ENCODE measurements around the gene SPRY2.
A peak's percentile ranks its signal among the peaks of the same experiment; 100 is the strongest.

Gene SPRY2, protein sequence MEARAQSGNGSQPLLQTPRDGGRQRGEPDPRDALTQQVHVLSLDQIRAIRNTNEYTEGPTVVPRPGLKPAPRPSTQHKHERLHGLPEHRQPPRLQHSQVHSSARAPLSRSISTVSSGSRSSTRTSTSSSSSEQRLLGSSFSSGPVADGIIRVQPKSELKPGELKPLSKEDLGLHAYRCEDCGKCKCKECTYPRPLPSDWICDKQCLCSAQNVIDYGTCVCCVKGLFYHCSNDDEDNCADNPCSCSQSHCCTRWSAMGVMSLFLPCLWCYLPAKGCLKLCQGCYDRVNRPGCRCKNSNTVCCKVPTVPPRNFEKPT

DNA sequence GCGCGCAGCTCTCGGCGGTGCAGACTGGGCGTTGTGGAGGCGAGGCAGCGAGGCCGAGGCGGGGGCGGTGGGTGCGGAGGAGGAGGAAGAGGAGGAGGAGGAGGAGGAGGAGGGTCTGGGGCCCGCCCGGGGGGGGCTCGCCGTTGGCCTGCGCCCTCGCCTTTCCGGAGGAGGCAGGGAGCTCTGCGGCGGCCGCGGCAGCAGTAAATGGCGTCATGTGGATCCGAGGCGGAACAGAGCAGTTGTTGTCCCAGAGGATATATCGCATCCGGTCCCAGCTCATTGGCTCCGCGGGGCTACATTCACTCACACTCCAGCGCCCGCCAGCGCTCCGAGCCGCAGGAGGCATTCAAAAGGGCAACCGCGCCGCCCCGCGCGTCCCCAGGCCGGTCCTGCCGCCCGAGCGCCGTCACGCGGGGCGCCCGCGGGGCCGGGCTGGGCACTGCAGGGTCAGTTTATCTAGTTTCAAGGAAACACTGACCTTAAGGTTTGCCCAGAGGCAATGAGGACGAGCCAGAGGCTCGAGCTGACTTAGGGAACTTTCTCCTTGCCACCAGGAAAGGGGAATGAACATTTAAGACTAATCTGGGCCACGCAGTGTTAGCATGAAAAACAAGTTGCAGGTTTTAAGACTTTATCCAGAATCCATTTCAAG, at the start of gene SPRY2:
SPRY2 (minus strand) TSS at position 26 of the 655 bp plus-strand sequence. CDS start 3,421 bp downstream, outside the sequence.
- Mint-ChIP-seq H3K36me3 (ENCODE audit: insufficient read depth) (no peaks in the 10 kb centered on the region), H3K4me1 (peaks cover 5% of the 10 kb centered on the region), H3K27me3 (peaks cover 36% of the 10 kb centered on the region), H3K27ac (ENCODE audit: low read depth) (no peak within 1 kb of the TSS), H3K9me3 (no peaks in the 10 kb centered on the region), H3K4me3 (no peak within 1 kb of the TSS)
- ATAC-seq (replicated peaks; ENCODE audit: extremely low read depth, poor library complexity, severe bottlenecking) (peak; percentile 41), DNase-seq (ENCODE audit: low spot score in 2 of 2) (no peak)

DNA sequence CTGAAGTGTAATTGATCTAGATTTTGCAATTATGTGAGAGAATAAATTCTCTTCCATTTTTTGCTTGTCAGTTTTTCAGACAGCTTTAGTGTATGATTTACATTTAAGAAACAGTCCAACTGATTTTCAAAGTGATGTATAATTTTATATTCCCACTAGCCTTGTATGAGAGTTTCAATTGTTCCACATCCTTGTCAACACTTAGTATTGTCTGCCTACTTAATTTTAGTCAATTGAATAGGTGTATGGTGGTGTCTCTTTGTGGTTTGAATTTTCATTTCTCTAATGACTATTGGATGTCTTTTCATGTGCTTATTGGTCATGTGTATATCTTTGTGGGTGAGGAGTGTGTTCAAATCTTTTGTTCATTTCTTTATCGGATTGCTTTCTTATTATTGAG, 49.4 kb upstream of the SPRY2 start:
- Mint-ChIP-seq H3K4me1 (peaks cover 7% of the 10 kb centered on the region), H3K36me3 (ENCODE audit: insufficient read depth) (no peaks in the 10 kb centered on the region), H3K27ac (ENCODE audit: low read depth) (no peak overlapping the region), H3K27me3 (no peaks in the 10 kb centered on the region), H3K4me3 (no peak overlapping the region), H3K9me3 (peaks cover 9% of the 10 kb centered on the region)
- no peak for ATAC-seq (replicated peaks; ENCODE audit: extremely low read depth, poor library complexity, severe bottlenecking)
- DNase-seq (ENCODE audit: low spot score in 2 of 2) = no peak

DNA sequence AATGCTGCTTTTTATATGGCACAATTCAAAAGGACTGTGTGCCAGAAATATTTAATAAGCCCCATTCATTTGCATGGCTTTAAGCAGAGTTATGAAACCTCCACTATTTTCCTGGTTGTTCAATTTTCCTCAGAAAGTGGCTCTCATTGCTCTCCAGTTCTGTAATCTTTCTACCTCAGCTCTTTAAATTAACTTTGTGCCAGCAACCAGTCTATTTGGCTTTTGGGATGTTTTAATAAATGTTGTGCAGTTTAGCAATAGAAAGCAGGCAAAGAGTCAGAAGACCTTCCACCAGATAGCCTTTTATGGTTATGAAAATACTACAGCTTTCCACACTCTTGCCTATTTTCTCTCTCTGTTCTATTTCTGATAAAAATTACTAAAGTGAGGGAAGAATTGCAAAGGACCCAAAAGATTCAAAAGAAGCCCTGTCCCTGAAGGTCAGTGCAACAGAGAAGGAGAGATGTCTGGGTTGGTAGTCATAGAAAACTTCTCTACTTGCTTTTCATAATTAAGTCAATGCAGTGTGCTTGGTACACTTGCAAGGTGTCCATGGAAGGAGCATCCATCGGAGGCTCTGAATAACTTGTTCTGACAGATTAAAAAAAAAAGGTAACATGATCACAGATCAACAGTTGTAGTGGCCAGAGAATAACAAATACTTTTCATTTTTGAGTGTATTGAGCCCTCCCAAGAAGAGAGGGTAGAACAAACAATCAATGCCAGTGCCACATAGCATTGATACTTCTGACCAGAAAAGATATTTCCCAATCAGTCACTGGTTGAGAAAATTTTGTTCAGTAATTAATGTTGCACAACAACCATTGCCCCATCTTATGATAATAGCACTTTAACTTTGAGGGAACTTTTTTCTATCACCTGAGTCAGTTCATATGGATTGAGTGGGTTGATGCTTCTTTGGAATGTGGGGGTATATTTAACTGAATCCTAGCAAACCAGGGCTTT, 48.4 kb upstream of the SPRY2 start:
- Mint-ChIP-seq H3K36me3 (ENCODE audit: insufficient read depth) (no peaks in the 10 kb centered on the region), H3K9me3 (peaks cover 9% of the 10 kb centered on the region), H3K27me3 (no peaks in the 10 kb centered on the region), H3K27ac (ENCODE audit: low read depth) (no peak overlapping the region), H3K4me1 (peaks cover 7% of the 10 kb centered on the region), H3K4me3 (no peak overlapping the region)
- DNase-seq (ENCODE audit: low spot score in 2 of 2) (no peak), ATAC-seq (replicated peaks; ENCODE audit: extremely low read depth, poor library complexity, severe bottlenecking) (no peak)

DNA sequence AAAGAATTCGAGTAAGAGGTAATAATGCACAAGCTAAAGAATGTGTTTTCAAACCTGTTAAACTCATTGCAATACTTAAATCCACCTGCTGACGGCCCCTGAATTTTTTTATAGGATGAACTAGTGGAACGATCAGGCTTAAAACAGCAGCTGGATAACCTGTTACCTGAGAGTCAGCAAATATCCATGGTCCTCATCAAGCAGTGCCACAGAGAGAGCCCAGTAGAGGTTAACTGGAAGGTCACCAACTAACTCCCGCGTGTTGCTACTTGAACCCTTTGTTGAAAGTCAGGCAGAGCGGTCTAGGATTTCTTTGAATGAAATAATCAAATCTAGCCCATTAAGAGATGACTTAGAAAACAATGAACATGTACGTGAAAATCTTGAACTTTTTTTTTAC, 47.6 kb upstream of the SPRY2 start:
- Mint-ChIP-seq H3K27me3 (no peaks in the 10 kb centered on the region), H3K4me1 (peaks cover 7% of the 10 kb centered on the region), H3K27ac (ENCODE audit: low read depth) (no peak overlapping the region), H3K36me3 (ENCODE audit: insufficient read depth) (no peaks in the 10 kb centered on the region), H3K9me3 (peaks cover 1% of the 10 kb centered on the region), H3K4me3 (no peak overlapping the region)
- no peak for ATAC-seq (replicated peaks; ENCODE audit: extremely low read depth, poor library complexity, severe bottlenecking)
- DNase-seq (ENCODE audit: low spot score in 2 of 2) = no peak

DNA sequence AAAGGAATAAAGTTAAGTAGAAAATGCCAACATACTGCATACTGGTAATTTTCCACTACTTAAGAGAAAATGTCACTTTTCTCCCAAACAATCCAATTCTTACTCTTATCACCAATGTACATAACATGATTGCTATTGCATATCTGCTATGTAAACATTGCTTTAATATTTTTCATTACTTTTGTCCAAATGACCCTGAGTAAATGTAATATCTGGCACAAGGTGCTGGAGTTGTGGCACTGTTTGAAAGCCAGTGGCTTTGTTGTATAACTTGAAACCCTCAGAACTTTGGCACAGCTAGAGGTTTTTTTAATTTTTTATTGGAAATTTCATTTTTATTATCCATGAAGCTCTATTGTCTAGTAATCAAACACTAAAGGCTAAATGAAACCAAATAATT, 45.7 kb upstream of the SPRY2 start:
- no peak overlapping the region for H3K27ac Mint-ChIP-seq (ENCODE audit: low read depth)
- H3K9me3 Mint-ChIP-seq = no peaks in the 10 kb centered on the region
- H3K4me1 Mint-ChIP-seq = peaks cover 7% of the 10 kb centered on the region
- H3K4me3 Mint-ChIP-seq = no peak overlapping the region
- no peaks in the 10 kb centered on the region for H3K27me3 Mint-ChIP-seq
- ATAC-seq (replicated peaks; ENCODE audit: extremely low read depth, poor library complexity, severe bottlenecking) (no peak), DNase-seq (ENCODE audit: low spot score in 2 of 2) (no peak)
- H3K36me3 Mint-ChIP-seq (ENCODE audit: insufficient read depth) = no peaks in the 10 kb centered on the region

DNA sequence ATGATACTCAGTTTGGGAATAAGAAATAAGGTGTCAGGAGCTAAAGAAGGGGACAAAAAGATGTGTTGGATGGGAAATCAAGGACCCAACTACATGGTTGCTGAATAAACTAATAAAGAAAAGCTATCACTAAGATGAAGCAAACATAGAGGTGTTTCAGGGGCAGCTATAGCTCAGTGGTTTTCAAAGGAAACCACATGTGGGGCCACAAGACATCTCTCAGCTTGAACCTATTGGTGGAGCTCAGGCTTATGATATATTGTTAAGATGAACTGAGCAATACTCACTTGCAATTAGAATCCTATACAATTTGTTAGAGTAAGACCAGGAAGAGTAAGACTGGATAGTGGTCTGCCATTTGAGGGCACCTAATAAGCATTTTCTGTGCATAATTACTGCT, 45.1 kb upstream of the SPRY2 start:
- Mint-ChIP-seq H3K4me1 (peaks cover 7% of the 10 kb centered on the region), H3K9me3 (no peaks in the 10 kb centered on the region), H3K27ac (ENCODE audit: low read depth) (no peak overlapping the region), H3K4me3 (no peak overlapping the region), H3K27me3 (no peaks in the 10 kb centered on the region), H3K36me3 (ENCODE audit: insufficient read depth) (no peaks in the 10 kb centered on the region)
- ATAC-seq (replicated peaks; ENCODE audit: extremely low read depth, poor library complexity, severe bottlenecking) (peak; percentile 85), DNase-seq (ENCODE audit: low spot score in 2 of 2) (no peak)

DNA sequence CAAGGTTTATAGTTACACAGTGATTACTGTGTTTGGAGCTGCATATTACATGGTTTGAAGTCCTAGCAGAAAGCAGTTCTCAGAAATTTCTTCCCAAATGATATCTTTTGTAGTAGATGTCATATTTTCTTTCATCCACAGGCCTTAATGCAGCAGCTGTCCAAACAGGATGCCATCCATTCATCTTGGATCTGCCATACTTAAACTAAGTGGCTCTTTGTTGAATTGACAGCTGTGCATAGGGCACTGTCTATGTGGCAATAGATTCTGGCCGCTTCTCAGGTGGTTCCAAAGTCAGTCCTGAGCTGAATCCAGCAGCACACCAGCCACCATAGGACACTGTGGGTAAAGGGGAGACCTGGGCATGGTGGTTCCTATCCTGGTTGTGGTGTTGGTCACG, 41.6 kb upstream of the SPRY2 start:
- Mint-ChIP-seq H3K4me1 (peaks cover 7% of the 10 kb centered on the region), H3K36me3 (ENCODE audit: insufficient read depth) (no peaks in the 10 kb centered on the region), H3K4me3 (no peak overlapping the region), H3K9me3 (no peaks in the 10 kb centered on the region), H3K27ac (ENCODE audit: low read depth) (no peak overlapping the region), H3K27me3 (no peaks in the 10 kb centered on the region)
- DNase-seq (ENCODE audit: low spot score in 2 of 2) (no peak), ATAC-seq (replicated peaks; ENCODE audit: extremely low read depth, poor library complexity, severe bottlenecking) (no peak)

DNA sequence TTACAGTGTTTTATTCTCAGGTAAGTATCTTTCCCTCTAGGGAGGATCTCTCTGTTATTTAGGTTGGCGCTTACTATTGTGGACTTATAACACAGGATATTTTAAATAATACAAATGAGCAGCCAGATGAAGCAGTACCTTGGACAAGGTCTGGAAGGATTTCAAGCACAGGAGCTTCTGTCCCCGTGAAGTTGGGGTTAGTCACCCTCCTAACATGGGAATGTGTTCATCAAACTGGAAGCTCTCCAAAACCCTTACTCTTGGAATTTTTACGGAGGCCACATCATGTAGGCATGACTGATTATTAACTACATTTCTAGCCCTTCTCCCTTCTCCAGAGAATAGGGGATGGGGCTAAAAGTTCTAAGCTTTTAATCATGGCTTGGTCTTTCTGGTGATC, 38.3 kb upstream of the SPRY2 start:
- no peak overlapping the region for H3K27ac Mint-ChIP-seq (ENCODE audit: low read depth)
- ATAC-seq (replicated peaks; ENCODE audit: extremely low read depth, poor library complexity, severe bottlenecking) (no peak), DNase-seq (ENCODE audit: low spot score in 2 of 2) (no peak)
- no peaks in the 10 kb centered on the region for H3K27me3 Mint-ChIP-seq
- no peak overlapping the region for H3K4me3 Mint-ChIP-seq
- no peaks in the 10 kb centered on the region for H3K36me3 Mint-ChIP-seq (ENCODE audit: insufficient read depth)
- H3K4me1 Mint-ChIP-seq = no peaks in the 10 kb centered on the region
- no peaks in the 10 kb centered on the region for H3K9me3 Mint-ChIP-seq

DNA sequence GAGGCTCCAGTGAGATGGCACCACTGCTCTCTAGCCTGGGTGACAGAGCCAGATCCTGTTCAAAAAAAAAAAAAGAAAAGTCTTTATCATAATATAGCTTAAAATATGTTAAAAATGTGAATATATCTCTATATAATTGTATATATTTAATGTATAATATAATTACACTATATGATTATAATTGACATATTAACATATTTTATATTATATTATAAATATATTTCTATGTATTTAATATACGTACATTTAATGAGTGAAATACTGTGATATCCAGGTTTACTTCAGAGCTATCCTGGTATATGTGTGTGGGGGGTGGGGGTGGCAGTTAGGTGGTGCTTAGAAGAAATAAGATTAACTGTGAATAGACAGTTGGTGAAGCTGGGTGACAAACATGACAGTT, 35.6 kb upstream of the SPRY2 start:
- no peaks in the 10 kb centered on the region for H3K9me3 Mint-ChIP-seq

DNA sequence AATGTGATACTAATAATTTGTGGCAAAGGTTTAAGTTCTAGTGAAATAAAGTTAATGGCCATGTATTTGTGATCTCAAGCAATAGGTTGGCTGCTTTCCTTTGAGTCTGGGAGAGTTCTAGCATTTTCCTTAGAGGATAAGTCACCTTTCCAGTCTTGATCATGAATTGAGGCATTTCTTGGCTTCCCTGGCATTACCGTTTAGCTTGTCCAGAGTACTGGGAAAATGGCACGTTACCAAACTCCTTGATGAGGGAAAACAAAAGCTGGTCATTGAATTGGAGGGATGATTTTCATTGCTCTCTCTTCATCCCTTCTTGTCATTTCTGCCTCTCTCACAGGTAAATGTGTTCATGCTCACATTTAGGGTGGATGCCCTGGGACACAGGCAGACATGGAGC, 34.0 kb upstream of the SPRY2 start:
- no peaks in the 10 kb centered on the region for H3K36me3 Mint-ChIP-seq (ENCODE audit: insufficient read depth)
- DNase-seq (ENCODE audit: low spot score in 2 of 2) = no peak
- no peaks in the 10 kb centered on the region for H3K4me1 Mint-ChIP-seq
- H3K9me3 Mint-ChIP-seq = no peaks in the 10 kb centered on the region
- H3K4me3 Mint-ChIP-seq = no peak overlapping the region
- no peak overlapping the region for H3K27ac Mint-ChIP-seq (ENCODE audit: low read depth)
- no peaks in the 10 kb centered on the region for H3K27me3 Mint-ChIP-seq
- ATAC-seq (replicated peaks; ENCODE audit: extremely low read depth, poor library complexity, severe bottlenecking) = no peak

More for the DNA sequence above, 35.6 kb upstream of the SPRY2 start:
- Mint-ChIP-seq H3K27me3 (no peaks in the 10 kb centered on the region), H3K4me1 (no peaks in the 10 kb centered on the region), H3K4me3 (no peak overlapping the region), H3K36me3 (ENCODE audit: insufficient read depth) (no peaks in the 10 kb centered on the region), H3K27ac (ENCODE audit: low read depth) (no peak overlapping the region)
- no peak for ATAC-seq (replicated peaks; ENCODE audit: extremely low read depth, poor library complexity, severe bottlenecking)
- no peak for DNase-seq (ENCODE audit: low spot score in 2 of 2)

DNA sequence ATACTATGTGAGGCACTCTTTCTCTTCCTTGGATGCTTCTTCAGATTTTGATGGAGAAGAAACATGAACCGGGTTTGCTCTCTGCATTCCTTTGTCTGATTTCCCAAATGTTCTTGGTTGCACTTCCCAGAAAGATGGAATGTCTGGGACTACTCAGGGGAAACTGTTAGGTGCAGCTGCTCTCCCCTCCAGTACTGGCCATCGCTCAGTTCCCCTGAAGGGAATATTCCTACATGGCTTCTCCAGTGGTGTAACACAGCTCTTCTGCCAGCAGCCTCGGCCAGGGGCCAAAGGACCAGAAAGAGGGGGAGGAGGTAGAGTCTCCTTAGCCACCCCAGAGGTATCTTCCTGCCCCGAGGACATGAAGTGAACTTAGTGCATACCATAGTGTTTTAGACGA, 33.5 kb upstream of the SPRY2 start:
- H3K9me3 Mint-ChIP-seq = no peaks in the 10 kb centered on the region
- ATAC-seq (replicated peaks; ENCODE audit: extremely low read depth, poor library complexity, severe bottlenecking) = no peak
- no peaks in the 10 kb centered on the region for H3K4me1 Mint-ChIP-seq
- H3K27me3 Mint-ChIP-seq = no peaks in the 10 kb centered on the region
- H3K4me3 Mint-ChIP-seq = no peak overlapping the region
- H3K27ac Mint-ChIP-seq (ENCODE audit: low read depth) = no peak overlapping the region
- no peaks in the 10 kb centered on the region for H3K36me3 Mint-ChIP-seq (ENCODE audit: insufficient read depth)
- DNase-seq (ENCODE audit: low spot score in 2 of 2) = no peak

DNA sequence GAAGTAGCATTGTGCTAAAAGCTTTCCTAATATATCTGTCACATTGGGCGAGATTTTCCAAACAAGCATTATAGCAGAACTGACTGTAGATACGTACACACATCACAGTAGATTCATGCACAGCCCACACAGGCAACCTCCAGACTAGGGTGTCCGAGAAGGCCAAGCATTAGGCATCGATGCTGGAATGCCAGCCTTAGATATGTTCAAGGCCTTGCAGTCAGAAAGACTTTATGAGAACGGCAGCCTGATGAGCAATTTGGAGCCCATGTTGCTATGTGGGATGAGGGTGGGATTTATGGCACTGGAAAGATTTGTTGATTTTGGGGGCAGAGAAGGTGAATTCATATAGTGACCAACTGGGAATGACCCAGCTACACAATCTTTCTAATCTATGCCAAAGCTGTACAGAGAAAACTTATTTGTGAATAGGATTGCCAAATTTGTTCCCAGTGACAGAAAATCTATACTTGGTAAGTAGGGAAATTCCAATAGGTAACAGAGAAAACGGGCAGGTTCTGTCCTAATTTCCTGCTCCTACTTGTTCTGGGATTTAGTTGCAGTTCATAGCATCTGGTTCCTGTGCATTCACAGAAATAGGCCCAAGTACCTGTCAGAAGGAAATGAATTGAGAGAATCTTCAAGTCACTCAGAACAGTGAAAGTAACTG, 31.0 kb upstream of the SPRY2 start:
- Mint-ChIP-seq H3K36me3 (ENCODE audit: insufficient read depth) (no peaks in the 10 kb centered on the region), H3K27me3 (no peaks in the 10 kb centered on the region), H3K4me3 (no peak overlapping the region), H3K27ac (ENCODE audit: low read depth) (no peak overlapping the region), H3K4me1 (no peaks in the 10 kb centered on the region), H3K9me3 (no peaks in the 10 kb centered on the region)
- ATAC-seq (replicated peaks; ENCODE audit: extremely low read depth, poor library complexity, severe bottlenecking) (no peak), DNase-seq (ENCODE audit: low spot score in 2 of 2) (no peak)

Data from central memory CD8-positive, alpha-beta T cell (primary cell).